Stimulated activated naive CD4-positive, alpha-beta T cell (primary cell): ENCODE measurements around the gene RHBG.

Experiments
- DNase-seq, 6 experiments: peaks; one replicate each; lab custom pipeline; 2025; lab: John Stamatoyannopoulos, UW

RHBG gene

DNA sequence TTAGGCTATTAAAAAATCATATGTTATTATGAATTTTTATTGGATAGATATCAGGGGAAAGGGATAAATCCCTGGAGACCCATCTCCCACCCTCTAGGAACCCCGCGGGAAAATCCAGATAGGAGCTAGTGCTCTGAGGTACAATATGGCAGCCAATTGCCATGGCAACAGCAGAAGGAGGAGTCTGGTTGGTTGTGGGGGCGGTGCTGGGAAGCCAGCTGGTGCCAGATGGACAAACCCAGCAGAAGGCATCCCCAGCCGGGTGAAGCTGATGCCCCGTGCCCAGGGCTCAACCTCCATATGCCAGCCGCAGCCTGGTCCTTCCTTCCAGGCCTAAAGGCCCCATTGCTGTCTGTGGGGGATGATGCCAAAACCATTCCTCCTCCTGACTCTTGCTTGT, 38.3 kb downstream of the RHBG start:
- DNase-seq = no peak

DNA sequence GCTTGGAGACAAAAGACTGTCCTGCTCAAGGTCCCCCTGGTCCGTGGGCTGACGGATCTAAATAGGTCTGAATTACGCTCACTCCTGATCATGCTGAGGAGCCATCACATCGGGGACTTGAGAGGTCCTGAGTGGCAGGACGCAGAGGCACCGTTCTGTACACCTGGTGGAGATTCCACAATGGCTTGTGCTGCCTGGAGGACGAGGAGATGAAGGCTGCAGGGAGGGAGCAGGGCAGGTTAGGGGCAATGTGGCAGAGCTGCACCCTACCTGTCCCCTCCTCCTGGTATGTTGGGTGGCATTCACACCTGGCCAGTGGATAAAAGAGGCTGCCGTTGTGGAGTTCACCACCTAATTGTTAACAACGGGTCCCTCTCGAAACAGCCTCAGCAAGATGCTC, 38.7 kb downstream of the RHBG start:
- DNase-seq = no peak

DNA sequence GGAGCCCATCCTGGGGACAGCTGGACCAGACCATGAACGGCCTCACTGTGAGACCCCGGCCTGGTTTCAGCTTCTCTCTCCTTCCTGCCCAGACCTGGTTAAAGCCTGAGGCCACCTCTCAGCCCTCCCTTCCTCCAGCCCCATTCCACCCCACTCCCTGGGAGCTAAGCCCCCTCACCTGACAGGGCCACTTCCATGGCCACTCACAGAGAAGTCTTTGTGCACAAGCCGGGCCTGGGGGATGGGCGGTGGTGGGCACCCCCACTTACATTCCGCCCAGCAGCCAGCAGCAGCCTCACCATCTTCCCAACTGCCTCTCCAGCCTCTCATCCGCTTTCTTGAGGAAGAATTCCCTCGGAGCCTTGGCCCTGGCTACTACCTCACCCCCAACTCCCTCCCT, 40.4 kb downstream of the RHBG start:
- no peak for DNase-seq

DNA sequence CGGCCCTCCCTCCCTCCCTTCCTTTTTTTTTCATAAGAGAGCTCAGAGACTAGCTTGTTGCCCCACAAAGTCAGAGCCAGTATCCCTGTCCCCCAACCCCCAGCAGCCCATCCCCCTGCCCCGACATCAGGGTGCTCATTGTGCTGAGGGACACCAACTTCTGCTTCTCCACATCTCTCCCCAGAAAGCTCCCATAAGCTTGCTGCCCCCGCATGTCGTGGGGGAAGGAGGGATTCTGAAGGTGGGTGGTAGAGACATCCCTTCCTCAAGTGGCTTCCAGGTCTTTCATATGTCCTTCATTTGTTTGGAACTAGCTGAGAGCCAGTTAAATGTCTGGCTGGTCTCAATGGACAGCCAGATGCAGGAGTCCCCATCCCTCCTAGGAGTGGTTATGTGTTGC, 41.2 kb downstream of the RHBG start:
- DNase-seq = no peak

DNA sequence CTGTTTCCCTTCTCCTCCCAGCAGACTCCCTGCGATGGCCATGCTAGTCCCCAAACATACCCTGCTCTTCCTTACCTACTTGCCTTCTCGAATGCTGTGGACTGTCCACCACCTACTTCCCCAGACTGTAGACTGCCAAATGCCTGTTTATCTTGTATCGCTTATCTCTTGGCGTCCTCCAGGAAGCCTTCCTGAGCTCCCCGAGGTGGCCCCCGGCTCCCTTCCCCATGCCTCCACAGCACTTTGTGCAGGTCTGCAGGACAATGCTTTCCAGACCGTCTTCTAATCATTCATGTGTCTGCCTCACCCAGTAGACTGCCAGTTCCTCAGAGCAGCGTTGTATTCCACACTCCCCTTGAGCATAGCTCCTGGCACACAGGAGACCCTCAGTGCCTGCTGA, 41.7 kb downstream of the RHBG start:
- DNase-seq = no peak

DNA sequence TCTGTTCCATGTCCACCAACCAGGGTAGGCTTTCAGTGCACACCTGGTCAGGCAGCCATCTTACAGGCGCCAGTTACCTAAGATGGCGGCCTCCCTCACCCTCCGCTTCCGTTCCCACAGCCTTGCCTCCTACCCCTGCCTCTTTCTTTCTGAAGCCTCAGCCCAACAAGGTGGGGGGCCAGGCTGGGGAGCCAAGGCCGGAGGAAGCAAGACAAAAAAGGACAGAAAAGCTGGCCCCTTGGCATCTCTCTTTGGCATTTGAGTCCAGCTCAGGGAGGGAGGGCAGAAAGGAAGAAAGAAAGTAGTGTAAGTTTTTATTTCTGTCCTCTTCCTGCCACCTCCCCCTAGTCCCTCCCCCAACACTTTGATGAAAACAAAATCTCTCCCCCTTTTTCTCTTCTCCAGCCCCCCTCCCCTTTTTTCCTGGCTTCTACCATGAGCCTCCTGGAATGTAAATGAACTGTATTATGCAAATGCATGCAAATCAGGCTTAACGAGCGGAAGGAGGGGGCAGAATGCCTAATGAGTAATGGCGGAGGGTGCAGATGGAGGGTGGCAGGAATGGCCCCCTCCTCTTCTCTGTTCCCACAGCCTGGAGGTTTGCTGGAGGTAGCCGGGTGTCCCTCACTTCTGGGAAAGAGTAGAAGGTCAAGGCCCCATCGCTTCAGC, 43.8 kb downstream of the RHBG start:
- DNase-seq = no peak

DNA sequence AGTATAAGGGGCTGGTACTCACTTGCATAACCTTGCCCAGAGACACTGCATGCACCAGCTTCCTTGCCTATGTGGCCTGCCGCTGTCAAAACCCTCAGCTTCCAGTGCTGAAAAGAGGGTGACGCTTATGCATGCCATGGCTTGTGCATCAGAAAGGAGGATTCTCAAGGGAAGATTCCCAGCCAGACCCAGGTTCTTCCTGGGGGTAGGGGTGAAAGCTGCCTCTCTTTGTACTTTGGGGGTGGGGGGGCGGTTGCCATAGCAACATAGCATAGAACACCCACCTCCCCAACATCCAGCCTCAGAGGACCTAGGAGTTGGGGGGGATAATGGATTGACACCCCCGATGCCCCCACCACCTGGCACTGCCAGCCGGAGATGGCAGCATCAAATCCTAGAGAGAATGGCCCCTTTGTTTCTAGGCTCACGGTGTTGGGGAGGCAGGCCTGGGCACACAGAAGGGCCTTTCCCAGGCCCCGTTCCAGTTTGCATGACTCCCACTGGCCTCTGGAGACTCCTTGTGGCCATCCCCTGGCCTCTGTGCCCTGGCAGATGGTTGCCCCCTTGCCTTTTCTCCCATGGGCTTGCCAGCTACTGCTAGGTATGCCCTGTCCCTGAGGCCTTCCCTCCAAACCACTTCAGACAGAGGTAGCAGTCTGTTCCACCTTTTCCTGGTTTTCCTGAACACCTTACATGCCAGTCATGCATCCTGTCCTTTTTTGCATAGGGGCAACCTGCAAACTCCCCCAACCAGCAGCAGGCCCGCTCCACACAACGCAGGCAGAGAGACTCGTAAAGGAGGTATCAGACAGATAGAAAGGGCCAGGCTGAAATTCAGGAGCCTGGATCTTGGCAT, 44.6 kb downstream of the RHBG start:
- DNase-seq = no peak

DNA sequence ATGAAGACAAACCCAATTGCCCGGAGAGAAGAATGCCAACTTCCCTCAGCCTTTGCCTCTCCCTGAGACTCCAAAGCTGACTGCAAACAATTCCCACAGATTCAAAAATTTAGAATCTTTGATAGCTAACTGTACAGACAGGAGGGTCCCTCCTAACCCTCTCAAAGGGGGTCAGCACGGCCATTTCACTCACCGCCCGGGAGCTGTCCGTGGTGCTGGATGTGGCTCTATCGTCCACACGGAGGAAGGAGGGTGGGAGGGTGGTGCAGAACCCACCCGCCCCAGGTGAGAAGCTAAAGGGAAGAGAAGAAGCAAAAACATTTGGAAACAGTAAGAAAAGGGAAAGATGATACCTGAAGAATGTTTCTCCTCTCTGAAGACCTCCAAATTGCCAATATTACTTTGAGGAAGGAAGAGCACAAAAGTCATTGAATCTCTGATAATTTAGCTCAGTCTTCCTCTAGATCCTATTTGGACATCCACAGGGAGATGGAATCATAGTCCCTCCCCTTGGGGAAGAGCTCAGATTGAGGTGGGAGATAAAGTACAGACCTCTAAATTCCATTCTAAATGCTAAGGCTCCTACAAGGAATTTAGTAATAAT, 45.6 kb downstream of the RHBG start:
- no peak for DNase-seq

DNA sequence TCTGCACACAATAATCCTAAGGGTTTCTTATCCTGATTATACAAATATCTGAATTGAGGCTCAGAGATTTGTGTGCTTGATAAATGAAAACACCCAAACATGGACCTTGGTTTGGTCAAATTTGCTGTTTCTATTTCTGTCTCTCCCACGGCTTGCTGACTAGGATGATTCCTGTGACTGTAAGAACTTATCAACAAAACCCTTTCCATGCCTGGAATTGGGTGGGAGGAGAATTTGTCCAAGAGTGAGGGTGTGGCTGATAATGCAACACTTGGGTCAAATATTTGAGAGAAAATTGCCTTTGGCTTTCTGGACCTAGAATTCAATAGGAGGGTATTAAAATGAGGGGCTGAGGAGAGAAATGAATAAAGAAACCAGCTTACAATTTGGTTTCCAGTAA, 48.0 kb downstream of the RHBG start:
- no peak for DNase-seq

DNA sequence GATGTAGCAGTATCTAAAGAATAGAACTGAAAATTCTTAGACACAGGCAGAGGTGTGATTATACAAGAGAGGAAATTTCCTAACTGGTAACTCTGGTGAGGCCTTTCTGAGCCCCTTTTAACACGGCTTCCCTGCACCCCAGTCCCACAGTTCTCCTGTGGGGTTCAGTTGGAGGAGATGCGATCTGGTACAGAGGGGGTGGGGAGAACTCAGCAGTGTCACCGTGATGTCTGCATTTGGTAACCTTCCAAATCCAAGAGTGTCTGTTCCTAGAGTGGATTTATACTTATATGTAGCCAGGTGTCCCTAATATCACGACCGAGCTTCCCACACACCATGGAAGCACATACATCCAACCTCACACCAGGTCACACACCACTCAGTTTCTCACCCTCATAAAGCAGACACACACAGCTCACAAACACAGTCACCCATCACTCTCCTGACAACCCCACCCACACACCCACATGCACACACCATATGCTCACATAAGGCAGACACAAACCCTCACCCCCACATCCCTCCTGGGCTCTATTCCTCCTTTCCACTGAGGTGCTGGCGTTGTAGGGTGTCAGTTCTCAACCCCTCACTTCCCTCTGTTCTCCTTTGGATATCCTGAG, 48.5 kb downstream of the RHBG start:
- DNase-seq = no peak

DNA sequence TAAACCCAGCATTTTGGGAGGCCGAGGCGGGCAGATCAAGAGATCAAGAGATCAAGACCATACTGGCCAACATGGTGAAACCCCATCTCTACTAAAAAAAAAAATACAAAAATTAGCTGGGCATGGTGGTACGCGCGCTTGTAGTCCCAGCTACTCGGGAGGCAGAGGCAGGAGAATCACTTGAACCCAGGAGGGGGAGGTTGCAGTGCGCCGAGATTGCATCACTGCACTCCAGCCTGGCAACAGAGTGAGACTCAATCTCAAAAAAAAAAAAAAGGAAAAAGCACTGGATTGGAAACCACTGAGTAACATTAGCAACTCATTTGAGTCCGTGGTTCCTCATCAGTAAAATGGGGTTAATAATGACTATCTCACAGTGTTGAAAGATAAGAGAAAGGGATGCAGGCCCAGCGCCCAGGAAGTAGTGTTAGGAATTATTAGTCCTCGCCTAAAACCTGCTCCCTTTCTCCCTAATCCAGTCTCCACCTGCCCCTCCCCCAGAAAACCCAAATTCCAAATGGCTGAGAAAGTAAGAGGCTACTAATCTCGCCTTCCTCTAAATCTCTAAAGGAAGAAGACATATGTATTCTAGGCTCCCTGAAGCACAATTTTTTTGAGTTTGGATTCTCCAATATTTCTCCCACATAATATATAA, 49.5 kb downstream of the RHBG start:
- DNase-seq = no peak

DNA sequence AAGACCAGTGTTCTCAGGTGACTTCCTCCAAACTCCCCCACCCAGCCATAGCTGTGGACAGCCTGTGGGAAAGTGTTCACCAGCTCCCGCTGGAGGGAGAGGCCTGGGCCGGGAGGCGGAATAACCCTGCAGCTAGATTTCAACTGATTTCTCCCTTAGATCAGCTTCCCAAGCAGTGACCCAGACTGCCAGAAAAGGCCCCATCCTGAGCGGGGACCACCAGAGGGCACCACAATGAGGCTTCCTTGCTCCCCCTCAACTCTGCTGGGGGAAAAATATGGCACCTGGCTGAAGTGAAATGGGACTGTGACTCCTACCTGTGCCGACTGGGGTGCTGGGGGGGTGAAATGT, 50.8 kb downstream of the RHBG start:
- DNase-seq = peak in 3 of 6 experiments; percentile 29 to 43 (median 35)

DNA sequence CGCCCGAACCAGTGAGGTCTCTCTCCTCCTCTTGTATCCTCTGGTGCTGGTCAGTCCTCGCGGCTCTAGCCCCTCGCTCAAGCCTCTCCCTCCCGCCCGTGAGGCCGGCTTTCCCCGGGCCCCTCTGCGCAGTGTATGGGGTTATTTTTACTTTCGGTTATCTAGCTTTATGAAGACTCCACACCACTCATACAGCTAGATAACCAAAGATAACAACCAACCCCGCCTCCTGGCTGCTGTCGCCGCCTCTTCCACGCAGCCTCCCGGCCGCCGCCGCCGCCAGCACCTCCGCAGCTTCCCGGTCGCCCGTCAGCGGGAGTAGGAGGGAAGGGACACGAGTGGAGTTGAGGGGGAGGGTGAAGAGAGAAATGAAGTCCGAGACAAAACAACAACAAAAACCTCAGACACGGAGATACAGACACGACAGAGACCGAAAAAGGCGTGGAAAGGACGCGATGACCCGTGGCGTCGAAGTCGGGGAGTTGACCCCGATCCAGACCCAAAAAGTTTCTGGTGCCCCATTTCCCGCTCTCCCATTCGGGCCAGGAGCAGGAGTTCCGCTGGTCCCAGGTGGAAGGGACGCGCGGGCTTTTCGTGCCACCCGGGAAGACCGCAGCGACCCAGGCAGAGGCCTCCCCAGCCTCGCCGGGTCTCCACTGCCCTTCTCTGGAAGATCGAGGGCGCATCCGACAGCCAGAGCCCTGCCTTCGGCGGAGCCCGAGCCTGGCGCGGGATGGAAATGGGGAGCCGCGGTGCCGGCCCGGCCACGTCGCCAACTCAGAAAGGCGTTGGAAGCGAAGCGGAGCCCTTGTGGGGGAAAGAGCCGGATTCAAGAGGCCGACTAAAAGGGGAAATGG, 51.4 kb downstream of the RHBG start:
- DNase-seq = peak in 5 of 6 experiments; percentile 8 to 43 (median 29)

DNA sequence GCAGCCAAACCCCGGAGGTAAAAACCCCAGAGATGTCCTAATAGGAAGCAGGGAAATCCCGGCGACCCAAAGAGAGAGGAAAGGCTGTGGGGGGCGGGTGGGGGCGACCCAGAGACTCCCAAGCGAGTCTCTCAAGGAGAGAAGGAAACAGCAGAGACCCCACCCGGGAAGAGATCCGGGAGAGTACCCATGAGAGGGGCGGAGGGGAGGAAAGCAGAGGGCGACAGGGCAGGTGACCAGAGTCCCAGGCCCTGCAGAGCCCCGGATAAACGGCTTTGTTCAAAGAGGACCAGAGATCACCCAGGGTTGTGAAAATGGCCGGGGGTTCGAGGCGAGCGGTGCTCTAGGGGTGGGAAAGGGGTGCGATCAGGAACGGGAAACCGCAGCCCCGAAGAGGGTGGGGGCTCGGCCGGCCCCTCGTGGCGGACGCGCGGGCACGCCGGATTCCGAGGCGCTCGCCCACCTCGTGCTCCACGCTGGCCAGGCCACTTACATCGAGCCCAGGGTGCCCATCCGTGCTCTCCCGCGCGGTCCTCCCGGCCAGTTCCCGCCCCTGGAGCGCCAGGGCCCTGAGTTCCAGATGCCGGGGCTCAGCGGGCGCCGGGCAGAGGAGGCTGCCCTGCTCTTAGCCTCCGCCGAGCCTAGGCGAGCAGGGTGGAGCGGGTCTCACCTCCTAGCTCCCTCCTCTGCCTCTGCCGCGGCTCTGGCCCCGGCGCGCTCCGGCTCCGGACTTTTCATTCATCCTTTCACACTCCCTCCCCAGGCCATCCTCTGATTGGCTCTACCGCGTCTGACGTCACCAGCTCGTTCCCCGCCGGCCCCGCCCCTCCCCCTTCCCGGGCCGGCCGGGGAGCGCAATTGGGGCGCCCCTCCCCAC, 52.3 kb downstream of the RHBG start:
- DNase-seq = peak in 5 of 6 experiments; percentile 2 to 37 (median 32)

DNA sequence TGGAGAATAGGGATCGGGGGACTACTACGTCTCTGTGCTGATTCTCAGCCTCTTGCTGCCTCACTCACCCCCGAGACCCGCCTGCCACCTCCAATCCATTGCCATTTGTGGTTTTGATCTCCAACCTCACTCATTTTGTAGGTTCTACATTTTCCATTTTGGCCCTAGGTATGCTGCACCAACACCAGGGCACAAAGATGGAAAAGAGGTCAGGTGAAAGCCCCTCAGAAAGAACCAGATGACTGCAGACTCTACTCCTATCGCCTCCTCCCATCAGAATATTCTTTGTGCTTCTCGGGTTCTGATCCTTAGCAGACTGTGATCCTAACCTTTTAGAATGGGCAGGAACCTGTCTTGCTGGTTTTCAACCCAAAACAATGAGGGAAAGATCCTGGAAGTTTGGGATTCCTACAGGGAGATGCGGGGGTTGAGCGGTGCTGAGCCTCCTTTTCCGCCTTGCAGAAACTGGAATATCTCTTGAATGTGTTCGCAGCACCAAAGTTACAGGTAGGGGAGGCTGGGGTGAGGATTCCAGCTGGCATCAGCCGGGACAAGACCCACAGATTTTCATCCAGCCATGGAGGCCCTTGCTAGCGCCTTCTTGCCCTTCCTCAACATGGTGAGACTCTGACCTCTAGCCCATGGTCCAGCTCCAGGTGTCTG, 53.1 kb downstream of the RHBG start:
- DNase-seq = peak in 1 of 6 experiments; percentile 27

DNA sequence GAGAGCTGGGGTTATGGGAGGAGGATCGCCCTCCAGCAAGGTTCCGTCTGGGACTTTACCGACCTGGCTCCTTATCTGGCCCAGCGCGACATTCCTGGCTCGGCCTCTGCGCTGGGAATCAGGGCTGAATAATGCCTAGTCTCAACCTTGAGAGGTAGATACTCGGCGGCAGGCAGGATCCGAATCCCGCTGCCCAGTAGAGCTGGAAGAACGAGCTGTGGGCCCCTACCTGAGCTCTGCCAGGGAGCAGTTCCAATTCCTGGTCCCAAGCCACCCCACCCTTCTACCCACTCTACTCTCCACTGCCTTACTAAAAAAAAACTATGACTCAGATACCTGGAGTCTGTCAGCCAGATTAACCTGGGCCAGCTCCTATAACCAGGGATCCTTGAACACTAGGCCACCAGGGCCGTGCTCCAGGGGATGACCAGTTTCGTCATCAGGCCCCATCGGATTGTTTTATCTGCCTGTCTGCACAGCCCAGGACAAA, 53.6 kb downstream of the RHBG start:
- DNase-seq = no peak

DNA sequence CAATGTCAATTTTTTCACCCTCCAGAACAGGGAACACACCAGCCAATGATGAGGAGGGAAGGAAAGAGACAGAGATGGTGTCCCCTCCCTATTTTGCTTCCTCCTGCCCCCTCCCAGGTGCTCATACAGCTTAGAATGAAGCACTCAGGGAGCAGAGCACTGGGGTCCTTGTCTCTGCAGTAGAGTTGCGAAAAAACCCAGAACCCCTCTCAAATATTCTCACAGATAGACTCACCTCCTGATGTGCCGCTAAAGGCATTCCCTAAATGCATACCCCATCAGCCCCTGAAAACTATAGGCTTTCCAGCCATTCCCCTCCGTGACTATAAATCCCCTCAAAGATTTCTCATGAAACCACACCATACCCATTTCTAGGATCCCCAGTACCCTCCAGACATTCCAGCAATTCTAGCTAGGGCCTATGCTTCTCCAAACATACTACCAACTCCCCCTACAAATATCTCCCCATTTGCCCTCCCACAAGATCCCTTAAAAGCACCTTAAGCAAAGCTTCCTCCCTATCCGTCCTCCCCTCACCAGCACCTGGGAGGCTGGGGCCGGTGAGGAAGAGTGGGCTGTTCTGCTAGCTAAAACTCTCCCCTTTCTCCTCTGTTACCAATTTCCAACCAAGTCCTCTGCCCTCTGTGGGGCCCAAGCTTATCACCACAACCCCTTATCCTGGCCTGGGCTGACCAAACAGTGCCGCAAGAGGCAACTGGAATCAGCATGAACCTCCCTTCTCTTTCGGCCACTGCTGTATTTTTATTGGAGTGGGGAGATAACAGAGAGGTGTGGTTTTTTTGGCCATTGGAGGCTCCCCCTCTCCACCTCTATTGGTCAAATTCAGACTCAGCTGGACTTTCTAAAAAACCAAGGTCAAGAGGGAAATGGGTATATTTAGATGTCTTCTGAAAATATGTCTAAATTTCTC, 54.7 kb downstream of the RHBG start:
- no peak for DNase-seq

DNA sequence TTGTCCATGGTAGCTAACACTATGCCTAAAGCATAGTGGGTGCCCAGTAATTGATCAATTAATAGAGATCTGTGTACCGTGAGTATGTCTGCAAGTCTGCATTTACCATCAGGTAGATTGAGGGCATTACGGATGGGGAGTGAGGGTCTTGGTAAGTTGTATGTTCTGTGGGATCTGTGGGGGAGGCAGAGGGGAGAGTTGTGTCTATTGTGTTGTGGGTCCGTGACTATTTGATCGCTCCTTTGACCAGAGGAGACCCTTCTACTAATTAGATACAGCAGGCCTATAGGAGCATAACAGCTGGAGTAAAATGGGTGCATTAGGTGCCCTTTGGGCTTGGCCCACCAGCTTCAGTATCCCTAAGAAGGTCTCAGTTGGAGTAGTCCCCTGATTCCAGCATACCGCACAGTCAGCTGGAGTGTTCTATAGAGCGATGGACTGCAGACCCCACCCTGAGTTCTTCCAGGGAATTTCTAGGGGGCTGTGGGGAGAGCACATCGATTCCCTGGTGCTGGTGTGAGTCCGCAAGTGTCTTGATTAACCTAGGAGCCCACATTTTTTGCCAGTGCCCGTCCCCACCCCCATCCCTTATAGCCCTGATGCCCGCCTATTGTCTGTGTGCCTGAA, 55.9 kb downstream of the RHBG start:
- no peak for DNase-seq
